Tongue (tissue), 1 donor: ENCODE measurements around the gene PCCB. TPM values are rescaled to one million over a fixed set of nuclear protein-coding genes. Genes with fewer than 3 reads are reported as not detected.

ENCODE experiments used
- total RNA-seq: library from RNA; depleted of rRNA; stranded (reverse); fragments of >200 nt; gene quantifications from one replicate; pipeline ENCODE4 v1.2.3, GENCODE V29; 2014

PCCB gene
- total RNA-seq, 1 donor from 2014 or later, result 43.9 TPM

Other genes with a start within 250 kb of the PCCB start
- 29.3 TPM for gene MSL2, start 54.0 kb upstream of the PCCB start, total RNA-seq